BJ (cell line): ENCODE data around the gene FGGY. TPM values are rescaled to one million over a fixed set of nuclear protein-coding genes. Genes with fewer than 3 reads are reported as not detected.

Experiments
- CTCF ChIA-PET: fragments of 350-600 bp; formaldehyde crosslinking; extraction: SDS; loops from one replicate; lab custom pipeline; 2021; ENCODE audit warnings: antibody characterized with exemption, inconsistent platforms; lab: Yijun Ruan, JAX
- POLR2A ChIA-PET: fragments of 300-600 bp; sonication (Branson Sonifier 250); formaldehyde crosslinking; extraction: SDS; loops from one replicate; lab custom pipeline; 2021; ENCODE audit warnings: antibody characterized with exemption; lab: Charles Lee
- DNase-seq: peaks from one replicate; pipeline ENCODE4 v3.0.0-alpha.2; 2011; ENCODE audit warnings: low read depth
- H3K27me3 ChIP-seq: 2 replicates; pipeline ENCODE4 v1.6.0; 2011; ENCODE audit warnings: low read length; ENCODE audit not compliant: control insufficient read depth, insufficient read depth
- H3K36me3 ChIP-seq: 2 replicates; pipeline ENCODE4 v1.5.1; 2011; ENCODE audit warnings: low read length; ENCODE audit not compliant: control insufficient read depth, insufficient read depth
- H3K4me3 ChIP-seq: 2 replicates; pipeline ENCODE4 v1.5.1; 2011; ENCODE audit warnings: low read depth, mild to moderate bottlenecking, control low read depth, low read length
- CTCF ChIP-seq: IDR thresholded peaks from 2 replicates; pipeline ENCODE4 v1.5.1; 2011; ENCODE audit warnings: low read depth, mild to moderate bottlenecking, control low read depth, inconsistent platforms, low read length, moderate library complexity; ENCODE audit not compliant: insufficient read depth
- polyA plus RNA-seq: library from polyadenylated mRNA; depleted of rRNA; stranded (reverse); fragments of >200 nt; gene quantifications from 2 replicates; pipeline ENCODE4 v1.2.3, GENCODE V29; 2011

Gene FGGY
- polyA plus RNA-seq, 1 experiment, result 9.9 TPM

GRCh38 chr1:59539961-59540681 lies 243.2 kb downstream of the FGGY start:
- CTCF ChIA-PET, result no interaction called here
- no peak for DNase-seq

GRCh38 chr1:59541161-59541560 lies 244.3 kb downstream of the FGGY start:
- H3K36me3 ChIP-seq, result no peaks in the 10 kb centered on the region
- no peaks in the 10 kb centered on the region for H3K27me3 ChIP-seq
- H3K4me3 ChIP-seq, result no peak overlapping the region
- CTCF ChIA-PET, result no interaction called here
- POLR2A ChIA-PET, result no interaction called here
- no peak for DNase-seq
- no peak for TF ChIP-seq CTCF

More at GRCh38 chr1:59539961-59540681, 243.2 kb downstream of the FGGY start:
- H3K36me3 ChIP-seq, result no peaks in the 10 kb centered on the region
- no peak for TF ChIP-seq CTCF
- no peak overlapping the region for H3K4me3 ChIP-seq
- no peaks in the 10 kb centered on the region for H3K27me3 ChIP-seq
- POLR2A ChIA-PET, result no interaction called here

GRCh38 chr1:59541891-59542290 lies 245.0 kb downstream of the FGGY start:
- ChIA-PET POLR2A (no interaction called here), CTCF (no interaction called here)
- Histone ChIP-seq H3K4me3 (no peak overlapping the region), H3K36me3 (no peaks in the 10 kb centered on the region), H3K27me3 (no peaks in the 10 kb centered on the region)
- no peak for DNase-seq
- TF ChIP-seq CTCF, result no peak

GRCh38 chr1:59543211-59543668 lies 246.3 kb downstream of the FGGY start:
- Histone ChIP-seq H3K27me3 (no peaks in the 10 kb centered on the region), H3K4me3 (no peak overlapping the region), H3K36me3 (no peaks in the 10 kb centered on the region)
- POLR2A ChIA-PET, result no interaction called here
- no peak for TF ChIP-seq CTCF
- no peak for DNase-seq
- CTCF ChIA-PET, result no interaction called here

GRCh38 chr1:59544615-59545293 lies 247.9 kb downstream of the FGGY start:
- POLR2A ChIA-PET, result no interaction called here
- CTCF ChIA-PET, result interaction anchor here (1.0 kb wide), 1 partner anchor 15 kb away, joined by 4 read pairs; no protein-coding TSS in a partner anchor
- no peaks in the 10 kb centered on the region for H3K27me3 ChIP-seq
- DNase-seq, result no peak
- TF ChIP-seq CTCF, result no peak
- no peak overlapping the region for H3K4me3 ChIP-seq
- H3K36me3 ChIP-seq, result no peaks in the 10 kb centered on the region
